Measurements from ENCODE around the gene NPIPB9.
"Not testable (repeated sequence)": the region's sequence is repeated elsewhere in the genome, so short reads cannot be mapped to it uniquely, and the experiment has no call there.

NPIPB9 gene

DNA sequence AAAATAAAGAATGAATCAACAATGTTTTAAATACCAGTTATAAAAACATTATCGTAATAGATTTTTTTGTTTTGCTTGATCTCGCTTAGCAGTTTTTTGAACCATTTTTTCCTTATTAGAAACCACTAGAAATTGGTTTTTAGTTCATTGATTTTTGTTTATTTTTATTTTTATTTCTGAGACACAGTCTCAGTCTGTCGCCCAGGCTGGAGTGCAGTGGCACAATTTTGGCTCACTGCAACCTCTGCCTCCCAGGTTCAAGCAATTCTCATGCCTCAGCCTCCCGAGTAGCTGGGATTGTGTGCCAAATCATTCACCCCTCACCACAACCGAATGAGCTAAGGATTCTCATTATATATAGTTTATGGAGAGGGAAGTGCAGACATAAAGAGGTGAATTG lies at the start of gene NPIPB9:
Gene NPIPB9, plus strand, starts transcription at position 301 of the 400 bp plus-strand sequence.
- not testable (repeated sequence) for DNase-seq (ENCODE audit: low read depth)

- DNase-seq (ENCODE audit: low read depth) = not testable (repeated sequence)
Measured at GRCh38 chr16:28704246-28704645, 47.3 kb upstream of the NPIPB9 start.

GRCh38 chr16:28711220-28712083 lies 40.1 kb upstream of the NPIPB9 start, which contains the start of gene EIF3C:
Gene EIF3C, plus strand, starts transcription at chr16:28711464. Its CDS starts 223 bp downstream, at chr16:28711687.
- not testable (repeated sequence) for DNase-seq (ENCODE audit: low read depth)

DNA sequence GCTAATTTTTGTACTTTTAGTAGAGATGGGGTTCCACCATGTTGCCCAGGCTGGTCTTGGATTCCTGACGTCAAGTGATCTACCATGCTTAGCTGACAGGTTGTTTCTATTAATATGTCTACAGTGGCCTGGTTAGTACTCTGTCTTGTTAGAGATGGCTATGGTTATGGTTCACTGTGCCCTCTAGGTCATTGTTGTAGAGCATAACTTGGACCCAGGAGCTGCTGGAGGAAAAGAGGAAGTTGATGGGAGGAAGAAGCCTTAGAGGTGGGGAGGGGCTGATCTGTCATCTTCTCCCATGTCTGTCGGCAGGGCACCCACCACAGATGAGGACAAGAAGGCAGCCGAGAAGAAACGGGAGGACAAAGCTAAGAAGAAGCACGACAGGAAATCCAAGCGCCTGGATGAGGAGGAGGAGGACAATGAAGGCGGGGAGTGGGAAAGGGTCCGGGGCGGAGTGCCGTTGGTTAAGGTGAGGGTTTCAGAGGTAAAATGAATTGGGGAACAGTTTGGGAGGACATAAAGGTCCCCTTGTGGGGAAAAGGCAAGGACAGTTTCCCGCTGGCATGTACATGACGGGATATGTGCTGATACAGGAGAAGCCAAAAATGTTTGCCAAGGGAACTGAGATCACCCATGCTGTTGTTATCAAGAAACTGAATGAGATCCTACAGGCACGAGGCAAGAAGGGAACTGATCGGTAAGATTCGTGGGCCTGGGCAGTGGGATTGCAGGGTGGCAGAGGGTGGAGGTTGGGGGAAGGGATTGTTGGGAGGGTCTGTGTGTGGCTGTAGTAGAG lies 28.5 kb upstream of the NPIPB9 start:
- not testable (repeated sequence) for DNase-seq (ENCODE audit: low read depth)

GRCh38 chr16:28731253-28731652 lies 20.3 kb upstream of the NPIPB9 start:
- DNase-seq (ENCODE audit: low read depth) = not testable (repeated sequence)

GRCh38 chr16:28732455-28733124 lies 19.0 kb upstream of the NPIPB9 start:
- not testable (repeated sequence) for DNase-seq (ENCODE audit: low read depth)

DNA sequence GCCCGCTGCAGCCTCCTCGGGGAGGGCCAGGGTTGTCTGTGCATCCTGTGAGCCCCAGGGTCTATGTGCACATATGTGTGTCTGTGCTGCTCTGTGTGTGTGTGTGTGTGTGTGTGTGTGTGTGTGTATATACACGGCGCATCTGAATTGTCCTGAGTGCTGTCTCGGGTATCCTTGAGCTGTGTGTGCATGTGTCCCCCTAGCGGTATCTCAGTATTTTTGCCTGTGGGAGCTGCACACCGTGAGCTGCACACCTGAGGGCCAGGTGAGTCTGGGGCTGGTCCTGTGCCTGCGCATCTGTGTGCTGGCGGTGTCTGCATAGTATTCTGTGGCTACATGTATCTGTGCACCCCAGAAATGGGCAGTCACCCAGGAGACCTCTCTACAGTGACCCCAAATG lies 11.8 kb upstream of the NPIPB9 start:
- not testable (repeated sequence) for DNase-seq (ENCODE audit: low read depth)

DNA sequence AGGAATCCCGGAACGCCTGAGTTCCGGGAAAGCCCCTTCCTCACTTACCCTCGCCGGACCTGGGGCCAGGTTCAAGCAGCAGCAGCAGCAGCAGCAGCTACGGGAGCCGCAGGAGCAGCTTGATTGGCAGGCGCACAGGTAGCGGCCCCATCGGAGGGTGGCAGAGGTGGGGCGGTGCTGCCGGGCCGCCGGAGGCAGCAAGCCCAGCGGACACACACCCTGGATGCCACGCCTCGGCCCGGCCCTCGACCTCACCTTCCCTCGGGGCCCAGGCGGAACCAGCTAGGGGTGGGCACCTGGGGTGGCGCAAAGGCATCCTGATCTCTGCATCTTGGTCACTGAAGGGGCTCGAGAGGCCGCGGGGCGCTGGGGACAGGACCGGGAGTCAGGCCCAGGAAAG lies 11.0 kb upstream of the NPIPB9 start:
- DNase-seq (ENCODE audit: low read depth) = not testable (repeated sequence)

DNA sequence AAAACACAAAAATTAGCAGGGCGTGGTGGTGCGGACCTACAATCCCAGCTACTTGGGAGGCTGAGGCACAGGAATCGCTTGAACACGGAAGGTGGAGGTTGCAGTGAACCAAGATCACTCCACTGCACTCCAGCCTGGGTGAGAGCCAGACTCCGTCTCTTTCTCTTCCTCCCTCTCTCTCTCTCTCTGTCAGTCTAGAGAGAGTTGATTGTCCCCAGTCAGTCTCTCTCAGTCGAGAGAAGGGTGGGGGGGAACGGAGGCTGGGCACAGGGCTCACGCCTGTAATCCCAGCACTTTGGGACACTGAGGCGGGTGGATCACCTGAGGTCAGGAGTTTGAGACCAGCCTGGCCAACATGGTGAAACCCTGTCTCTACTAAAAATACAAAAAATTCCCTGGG lies 10.3 kb upstream of the NPIPB9 start:
- DNase-seq (ENCODE audit: low read depth) = not testable (repeated sequence)

GRCh38 chr16:28746618-28747350 lies 4.8 kb upstream of the NPIPB9 start:
- DNase-seq (ENCODE audit: low read depth) = not testable (repeated sequence)

DNA sequence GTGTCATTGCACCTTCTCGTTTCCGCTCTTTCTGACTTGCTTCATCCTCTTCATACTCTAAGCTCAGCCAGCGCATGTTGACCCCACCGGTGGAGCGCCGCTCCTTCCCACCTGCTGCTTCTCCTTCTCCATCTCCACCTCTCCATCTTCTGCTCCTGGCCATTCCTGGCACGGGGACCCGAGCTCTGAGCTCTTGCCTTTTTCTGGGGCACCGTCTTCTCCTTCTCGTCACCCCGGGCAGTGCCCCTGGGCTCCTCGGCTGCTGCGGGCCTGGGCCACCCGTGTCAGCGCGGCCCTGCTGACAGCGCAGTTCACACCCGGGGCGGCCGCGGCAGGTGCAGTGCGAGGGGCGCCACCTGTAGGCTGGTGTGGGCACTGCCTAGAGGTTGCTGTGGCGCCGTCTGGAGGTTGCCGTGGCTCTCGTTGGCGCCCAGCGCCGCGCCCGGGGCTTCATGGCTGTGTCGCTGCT lies 1.6 kb upstream of the NPIPB9 start:
- DNase-seq (ENCODE audit: low read depth) = not testable (repeated sequence)

- DNase-seq (ENCODE audit: low read depth) = not testable (repeated sequence)
Measured at GRCh38 chr16:28750469-28751067, 1.0 kb upstream of the NPIPB9 start.

DNA sequence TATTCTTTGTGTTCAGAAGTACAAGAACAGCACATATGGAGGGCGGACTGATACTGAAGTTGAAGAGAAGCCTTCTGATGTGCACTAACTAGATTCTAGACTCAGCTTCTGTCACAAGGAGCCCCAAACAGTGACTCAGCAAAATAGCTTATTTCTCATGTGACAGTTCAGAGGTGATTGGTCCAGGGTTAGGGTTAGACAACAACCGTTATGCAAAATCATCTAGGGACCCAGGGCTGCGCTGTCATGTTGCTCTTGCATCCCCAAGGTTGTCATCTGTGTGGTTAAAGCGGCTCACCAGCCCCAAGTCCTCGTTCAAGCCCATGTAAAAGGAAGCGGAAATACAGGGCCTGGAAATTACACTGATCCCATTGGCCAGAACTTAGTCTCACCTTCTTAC lies 30.1 kb downstream of the NPIPB9 start:
- not testable (repeated sequence) for DNase-seq (ENCODE audit: low read depth)

- not testable (repeated sequence) for DNase-seq (ENCODE audit: low read depth)
Measured at GRCh38 chr16:28782357-28782756, 30.8 kb downstream of the NPIPB9 start.

GRCh38 chr16:28802235-28803019 lies 50.8 kb downstream of the NPIPB9 start:
- DNase-seq (ENCODE audit: low read depth) = peak; percentile 53

GRCh38 chr16:28807445-28808120 lies 56.0 kb downstream of the NPIPB9 start:
- not testable (repeated sequence) for DNase-seq (ENCODE audit: low read depth)

- DNase-seq (ENCODE audit: low read depth) = no peak
Measured at GRCh38 chr16:28820016-28820415, 68.4 kb downstream of the NPIPB9 start.

DNA sequence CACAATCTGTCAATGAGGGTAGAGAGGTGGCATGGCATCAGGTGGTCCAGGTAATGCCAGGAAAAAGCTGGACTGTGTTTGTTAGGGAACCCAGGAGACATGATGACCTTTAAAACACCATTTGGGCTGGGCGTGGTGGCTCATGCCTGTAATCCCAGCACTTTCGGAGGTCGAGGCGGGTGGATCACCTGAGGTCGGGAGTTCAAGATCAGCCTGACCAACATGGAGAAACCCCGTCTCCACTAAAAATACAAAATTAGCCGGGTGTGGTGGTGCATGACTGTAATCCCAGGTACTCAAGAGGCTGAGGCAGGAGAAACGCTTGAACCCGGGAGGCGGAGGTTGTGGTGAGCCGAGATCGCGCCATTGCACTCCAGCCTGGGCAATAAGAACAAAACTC lies 69.0 kb downstream of the NPIPB9 start:
- not testable (repeated sequence) for DNase-seq (ENCODE audit: low read depth)

- DNase-seq (ENCODE audit: low read depth) = no peak
Measured at GRCh38 chr16:28821874-28822519, 70.4 kb downstream of the NPIPB9 start.
